Sigmoid colon (tissue), 7 donors: ENCODE measurements around the gene MRTFA. TPM values are rescaled to one million over a fixed set of nuclear protein-coding genes. Genes with fewer than 3 reads are reported as not detected.
A peak's percentile ranks its signal among the peaks of the same experiment; 100 is the strongest.

Source experiments
- DNase-seq: peaks from one replicate; pipeline ENCODE4 v3.0.0-alpha.2; 2019
- H3K27ac ChIP-seq, 4 donors: fragments of 200-600 bp; sonication (generic); one replicate each; pipeline ENCODE4 v1.5.1; 2016 to 2019; ENCODE audit warnings: mild to moderate bottlenecking in 1 of 4
- H3K27me3 ChIP-seq, 3 donors: fragments of 200-600 bp; sonication (generic); one replicate each; pipeline ENCODE4 v1.5.1; 2019; ENCODE audit warnings: mild to moderate bottlenecking in 1 of 3
- H3K36me3 ChIP-seq, 4 donors: fragments of 200-600 bp; sonication (generic); one replicate each; pipeline ENCODE4 v1.5.1; 2016 to 2019
- H3K4me1 ChIP-seq, 4 donors: fragments of 200-600 bp; sonication (generic); one replicate each; pipeline ENCODE4 v1.5.1; 2017 to 2019
- H3K4me3 ChIP-seq, 4 donors: fragments of 200-600 bp; sonication (generic); one replicate each; pipeline ENCODE4 v1.5.1; 2017 to 2019; ENCODE audit warnings: mild to moderate bottlenecking in 2 of 4, moderate library complexity in 1 of 4
- H3K9me3 ChIP-seq, 4 donors: fragments of 200-600 bp in 3 of 4; sonication (generic) in 3 of 4; one replicate each; pipeline versions ENCODE4 v1.5.1 to v1.6.1; 2013 to 2019
- CTCF ChIP-seq, 4 experiments: fragments of 450-650 bp in 3 of 4; fragments of 200-600 bp in 1 of 4; IDR thresholded peaks; one replicate each; pipeline ENCODE4 v1.5.1; 2016 to 2019; ENCODE audit warnings: antibody characterized with exemption in 4 of 4, mild to moderate bottlenecking in 3 of 4, moderate library complexity in 2 of 4
- EP300 ChIP-seq, 4 donors: sonication (generic); formaldehyde crosslinking; IDR thresholded peaks; one replicate each; pipeline ENCODE4 v1.6.1; 2017; ENCODE audit warnings: antibody characterized with exemption in 4 of 4
- POLR2A ChIP-seq, 2 donors: fragments of 450-650 bp; IDR thresholded peaks; one replicate each; pipeline ENCODE4 v1.6.1; 2016; ENCODE audit warnings: antibody characterized with exemption in 2 of 2, mild to moderate bottlenecking in 2 of 2, moderate library complexity in 2 of 2
- POLR2AphosphoS5 ChIP-seq, 4 donors: sonication (generic); formaldehyde crosslinking; IDR thresholded peaks; one replicate each; pipeline ENCODE4 v1.6.1; 2017; ENCODE audit warnings: antibody characterized with exemption in 4 of 4
- WGBS, 2 donors: extraction: QIAGEN DNeasy Blood & Tissue Kit; methylation state at CpG; one replicate each; pipeline ENCODE4 v1.1.7; 2013; 5-methylcytosine and 5-hydroxymethylcytosine counted together
- intact Hi-C: fragments of 100-400 bp; cut with DNase I; formaldehyde crosslinking; loops from one replicate; pipeline ENCODE4 v1.15.1; 2023
- polyA plus RNA-seq, 3 donors: library from polyadenylated mRNA; stranded (reverse); fragments of 200-250 nt; gene quantifications; one replicate each; pipeline ENCODE4 v1.2.3, GENCODE V29; 2013
- total RNA-seq, 4 donors: library from RNA; depleted of rRNA; stranded (reverse); fragments of >200 nt; gene quantifications; one replicate each; pipeline ENCODE4 v1.1.0, GENCODE V29; 2016
- donor health status: healthy with polysubstance abuse.
- donor health status: Bipolar disorder and iron deficiency.
- donor health status: healthy.

Gene MRTFA
- total and polyA plus RNA-seq, 7 donors = 10.8 to 104 (median 29.2) TPM

- H3K4me1 ChIP-seq = peaks cover 0 to 70% (median 45%) of the 10 kb centered on the region in 4 donors
- 76 to 92% methylated on average over 1 of the region's 1 CpG for WGBS, 2 donors
Measured at GRCh38 chr22:40607506-40607905, 29.0 kb downstream of the MRTFA start.

DNA sequence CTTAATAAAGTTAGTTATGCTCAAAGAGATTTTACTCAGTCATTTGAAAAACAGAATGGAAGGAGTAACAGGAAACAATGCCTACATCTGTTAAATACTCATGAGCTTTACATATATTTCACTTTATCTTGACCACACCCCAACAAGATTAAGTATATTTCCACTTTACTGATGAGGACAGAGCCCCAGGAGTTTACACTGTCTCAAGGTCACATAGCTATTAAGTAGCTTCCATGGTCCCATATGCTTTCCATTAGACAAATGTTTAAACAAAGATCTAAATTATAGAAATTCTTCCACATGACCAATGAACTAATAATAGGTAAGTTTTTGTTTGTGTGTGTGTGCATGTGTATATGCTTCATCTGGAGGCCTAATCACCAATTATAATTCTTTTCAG lies 30.2 kb downstream of the MRTFA start:
- intact Hi-C loops = no loop called here
- Histone ChIP-seq H3K4me3 (no peak overlapping the region), H3K27ac (no peak overlapping the region), H3K36me3 (no peaks in the 10 kb centered on the region), H3K27me3 (no peaks in the 10 kb centered on the region), H3K4me1 (peaks cover 0 to 76% (median 54%) of the 10 kb centered on the region in 4 donors), H3K9me3 (no peaks in the 10 kb centered on the region)
- TF ChIP-seq POLR2AphosphoS5 (IDR thresholded peaks at IDR 0.05) = no peak
- TF ChIP-seq CTCF (IDR thresholded peaks at IDR 0.05) = no peak
- TF ChIP-seq POLR2A (IDR thresholded peaks at IDR 0.05) = no peak
- no peak for TF ChIP-seq EP300 (IDR thresholded peaks at IDR 0.05)
- no peak for DNase-seq

More at GRCh38 chr22:40607506-40607905, 29.0 kb downstream of the MRTFA start:
- H3K27ac ChIP-seq = no peak overlapping the region
- no peaks in the 10 kb centered on the region for H3K27me3 ChIP-seq
- DNase-seq = no peak
- no peaks in the 10 kb centered on the region for H3K36me3 ChIP-seq
- no peaks in the 10 kb centered on the region for H3K9me3 ChIP-seq
- intact Hi-C loops = no loop called here
- H3K4me3 ChIP-seq = no peak overlapping the region
- TF ChIP-seq POLR2A (IDR thresholded peaks at IDR 0.05) (no peak), EP300 (IDR thresholded peaks at IDR 0.05) (no peak), POLR2AphosphoS5 (IDR thresholded peaks at IDR 0.05) (no peak), CTCF (IDR thresholded peaks at IDR 0.05) (no peak)

DNA sequence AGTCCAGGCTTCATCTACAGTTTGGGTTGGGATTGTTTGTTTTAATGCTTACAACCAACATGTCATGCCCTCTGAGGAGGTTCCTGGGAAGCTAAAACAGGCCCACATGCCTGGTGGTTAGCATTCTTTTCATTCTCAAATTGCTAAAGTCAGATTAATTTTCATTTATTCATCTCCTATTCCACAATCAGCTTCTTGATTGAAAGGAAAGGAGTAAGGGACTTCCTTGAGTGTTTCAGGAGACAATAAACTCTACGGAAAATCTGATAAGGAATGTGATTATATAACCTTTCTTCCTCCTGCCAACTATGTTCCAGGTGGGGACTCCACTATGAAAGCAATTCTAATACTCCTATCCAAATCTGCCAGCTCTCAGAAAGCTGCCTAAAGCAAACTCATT lies 30.8 kb downstream of the MRTFA start:
- whole genome bisulfite sequencing, 2 donors = 18 to 58% methylated on average over 1 of the region's 1 CpG
- Histone ChIP-seq H3K27ac (no peak overlapping the region), H3K27me3 (no peaks in the 10 kb centered on the region), H3K9me3 (no peaks in the 10 kb centered on the region), H3K4me1 (peaks cover 0 to 77% (median 57%) of the 10 kb centered on the region in 4 donors), H3K4me3 (no peak overlapping the region), H3K36me3 (no peaks in the 10 kb centered on the region)
- TF ChIP-seq POLR2A (IDR thresholded peaks at IDR 0.05) (no peak), POLR2AphosphoS5 (IDR thresholded peaks at IDR 0.05) (no peak)
- no peak for DNase-seq
- intact Hi-C loops = no loop called here

GRCh38 chr22:40603088-40603605 lies 33.4 kb downstream of the MRTFA start:
- no peak overlapping the region for H3K4me3 ChIP-seq
- H3K27me3 ChIP-seq = no peaks in the 10 kb centered on the region
- 14 to 56% methylated on average over 4 of the region's 4 CpGs for WGBS, 2 donors
- no peak for TF ChIP-seq CTCF (IDR thresholded peaks at IDR 0.05)
- TF ChIP-seq EP300 (IDR thresholded peaks at IDR 0.05) = no peak
- no peak for TF ChIP-seq POLR2A (IDR thresholded peaks at IDR 0.05)
- no peak for TF ChIP-seq POLR2AphosphoS5 (IDR thresholded peaks at IDR 0.05)
- H3K4me1 ChIP-seq = peaks cover 0 to 76% (median 57%) of the 10 kb centered on the region in 4 donors
- peak overlapping the region; percentile 46 to 62 (median 54) for H3K27ac ChIP-seq
- intact Hi-C loops = no loop called here
- H3K9me3 ChIP-seq = no peaks in the 10 kb centered on the region
- no peak for DNase-seq
- no peaks in the 10 kb centered on the region for H3K36me3 ChIP-seq

GRCh38 chr22:40602231-40602630 lies 34.3 kb downstream of the MRTFA start:
- TF ChIP-seq EP300 (IDR thresholded peaks at IDR 0.05) = no peak
- no peak for TF ChIP-seq POLR2A (IDR thresholded peaks at IDR 0.05)
- no peak for TF ChIP-seq POLR2AphosphoS5 (IDR thresholded peaks at IDR 0.05)
- TF ChIP-seq CTCF (IDR thresholded peaks at IDR 0.05) = no peak
- 85 to 92% methylated on average over 1 of the region's 1 CpG for WGBS, 2 donors
- Histone ChIP-seq H3K36me3 (no peaks in the 10 kb centered on the region), H3K4me1 (peaks cover 0 to 76% (median 63%) of the 10 kb centered on the region in 4 donors), H3K27me3 (no peaks in the 10 kb centered on the region), H3K9me3 (no peaks in the 10 kb centered on the region), H3K27ac (peak overlapping the region in 3 of 4 donors; percentile 46 to 62 (median 55)), H3K4me3 (no peak overlapping the region)
- no peak for DNase-seq
- intact Hi-C loops = no loop called here
